ENCODE results near the gene BANF1. TPM values are rescaled to one million over a fixed set of nuclear protein-coding genes. Genes with fewer than 3 reads are reported as not detected.

The BANF1 gene
- total and polyA plus RNA-seq, 3 donors from 2014 or later = 105 to 193 (median 133) TPM

GRCh38 chr11:65972116-65972515 is 30.2 kb upstream of the BANF1 start:
- Histone ChIP-seq H3K4me3 (no peak overlapping the region), H3K27me3 (no peaks in the 10 kb centered on the region), H3K4me1 (peaks cover 20% of the 10 kb centered on the region), H3K27ac (no peak overlapping the region), H3K36me3 (ENCODE audit: low read depth, missing control alignments) (no peaks in the 10 kb centered on the region), H3K9me3 (no peaks in the 10 kb centered on the region)
- WGBS, 2 donors = 88 to 96% methylated on average over 8 of the region's 8 CpGs
- intact Hi-C loops (cut with DNase I; ENCODE audit: low total_unique reads) = no loop called here
- no peak for TF ChIP-seq CTCF (IDR thresholded peaks at IDR 0.05)
- TF ChIP-seq POLR2A (IDR thresholded peaks at IDR 0.05) = no peak
- DNase-seq = no peak

DNA sequence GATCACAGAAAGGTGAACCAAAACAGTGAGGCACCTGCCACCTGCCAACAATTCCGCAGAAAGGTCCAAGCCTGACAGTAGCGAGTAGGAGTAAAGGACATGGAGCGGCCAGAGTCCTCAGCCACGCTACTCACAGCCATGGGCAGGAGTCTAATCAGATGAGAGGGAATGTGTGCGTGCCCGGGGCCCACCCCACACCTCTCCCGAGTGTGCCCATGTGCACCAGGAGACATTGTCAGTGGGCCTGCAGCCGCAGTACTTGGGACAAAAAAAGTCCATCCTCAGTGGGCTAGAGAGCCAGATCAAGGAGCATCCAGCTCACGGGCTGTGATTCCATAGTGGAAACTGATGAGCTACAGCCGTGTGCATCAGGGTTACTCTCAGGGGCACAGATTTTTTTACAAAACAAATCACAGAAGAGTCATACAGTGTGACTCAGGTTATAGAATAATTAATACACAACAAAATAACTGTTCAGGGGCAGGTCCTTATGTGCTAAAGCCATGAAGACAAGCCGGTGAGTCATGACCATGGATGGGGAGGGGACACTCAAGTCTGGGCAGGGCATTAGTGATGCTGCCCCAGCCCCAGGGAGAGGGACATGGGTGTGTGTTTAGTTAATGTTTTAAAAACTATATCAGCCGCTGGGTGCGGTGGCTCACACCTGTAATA is 28.7 kb upstream of the BANF1 start:
- Histone ChIP-seq H3K4me3 (no peak overlapping the region), H3K36me3 (ENCODE audit: low read depth, missing control alignments) (no peaks in the 10 kb centered on the region), H3K27ac (no peak overlapping the region), H3K27me3 (no peaks in the 10 kb centered on the region), H3K4me1 (peaks cover 19% of the 10 kb centered on the region), H3K9me3 (no peaks in the 10 kb centered on the region)
- WGBS, 2 donors = 94 to 95% methylated on average over 12 to 13 of the region's 13 CpGs
- no peak for TF ChIP-seq CTCF (IDR thresholded peaks at IDR 0.05)
- no peak for TF ChIP-seq POLR2A (IDR thresholded peaks at IDR 0.05)
- DNase-seq = no peak
- intact Hi-C loops (cut with DNase I; ENCODE audit: low total_unique reads) = no loop called here

DNA sequence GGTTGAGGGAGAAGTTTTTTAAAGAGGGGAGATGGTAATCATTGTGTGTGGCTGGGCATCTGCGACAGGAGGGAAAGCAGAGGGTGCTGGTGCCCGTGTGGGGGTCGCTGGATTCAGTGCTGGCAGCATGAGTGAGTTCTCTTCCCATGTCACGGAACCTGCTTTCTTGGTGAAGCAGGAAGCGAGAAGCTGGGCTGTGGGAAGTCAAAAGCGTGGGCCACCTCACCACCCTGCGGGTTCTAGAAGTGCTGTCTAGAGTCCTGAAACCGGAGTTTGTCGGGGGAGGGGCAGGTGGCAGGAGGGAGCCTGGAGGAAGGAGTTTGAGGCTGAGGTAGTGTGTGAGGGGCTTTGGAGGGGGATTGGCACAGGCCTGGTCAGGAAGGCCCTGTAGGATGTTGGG is 26.5 kb upstream of the BANF1 start:
- no peak overlapping the region for H3K4me3 ChIP-seq
- H3K36me3 ChIP-seq (ENCODE audit: low read depth, missing control alignments) = no peaks in the 10 kb centered on the region
- intact Hi-C loops (cut with DNase I; ENCODE audit: low total_unique reads) = no loop called here
- no peaks in the 10 kb centered on the region for H3K4me1 ChIP-seq
- no peak for DNase-seq
- H3K27me3 ChIP-seq = no peaks in the 10 kb centered on the region
- no peaks in the 10 kb centered on the region for H3K9me3 ChIP-seq
- TF ChIP-seq POLR2A (IDR thresholded peaks at IDR 0.05) (no peak), CTCF (IDR thresholded peaks at IDR 0.05) (no peak)
- 93 to 94% methylated on average over 9 of the region's 9 CpGs for WGBS, 2 donors
- no peak overlapping the region for H3K27ac ChIP-seq

DNA sequence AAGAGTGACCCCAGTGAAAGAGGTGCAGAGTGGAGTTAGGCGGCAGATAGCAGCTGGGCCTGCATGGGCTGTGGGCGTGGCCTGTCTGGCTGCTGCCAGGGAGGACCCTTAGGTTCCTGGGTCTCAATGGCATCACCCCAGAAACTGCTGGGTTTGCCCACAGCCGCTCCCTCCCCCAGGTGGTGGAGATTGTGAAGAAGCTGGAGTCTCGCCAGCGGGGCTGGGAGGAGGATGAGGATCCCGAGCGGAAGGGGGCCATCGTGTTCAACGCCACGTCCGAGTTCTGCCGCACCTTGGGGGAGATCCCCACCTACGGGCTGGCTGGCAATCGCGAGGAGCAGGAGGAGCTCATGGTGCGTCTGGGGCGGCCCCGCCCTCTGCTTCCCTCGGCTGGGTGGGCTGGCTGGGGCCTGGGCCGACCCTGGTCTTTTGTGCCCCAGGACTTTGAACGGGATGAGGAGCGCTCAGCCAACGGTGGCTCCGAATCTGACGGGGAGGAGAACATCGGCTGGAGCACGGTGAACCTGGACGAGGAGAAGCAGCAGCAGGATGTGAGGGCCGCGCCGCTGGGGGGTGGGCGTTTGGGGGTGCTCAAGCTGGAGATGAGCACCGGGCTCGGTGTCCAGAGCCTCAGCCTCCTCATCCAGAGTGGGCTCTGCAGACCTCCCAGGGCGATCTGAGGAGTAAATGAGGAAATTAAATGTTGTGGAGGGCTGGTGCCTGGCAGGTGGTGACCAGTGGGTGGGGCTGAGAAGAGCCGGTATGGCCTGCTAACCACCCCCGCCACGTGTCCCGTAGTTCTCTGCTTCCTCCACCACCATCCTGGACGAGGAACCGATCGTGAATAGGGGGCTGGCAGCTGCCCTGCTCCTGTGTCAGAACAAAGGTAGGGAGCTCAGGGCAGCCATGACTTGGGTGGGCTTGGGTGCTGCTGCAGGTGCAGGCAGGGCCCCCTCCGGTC is 25.8 kb upstream of the BANF1 start:
- Histone ChIP-seq H3K27me3 (no peaks in the 10 kb centered on the region), H3K4me3 (no peak overlapping the region), H3K27ac (no peak overlapping the region), H3K4me1 (no peaks in the 10 kb centered on the region), H3K36me3 (ENCODE audit: low read depth, missing control alignments) (no peaks in the 10 kb centered on the region), H3K9me3 (no peaks in the 10 kb centered on the region)
- TF ChIP-seq POLR2A (IDR thresholded peaks at IDR 0.05) (no peak), CTCF (IDR thresholded peaks at IDR 0.05) (no peak)
- intact Hi-C loops (cut with DNase I; ENCODE audit: low total_unique reads) = no loop called here
- 81 to 83% methylated on average over 19 to 43 of the region's 43 CpGs for WGBS, 2 donors
- no peak for DNase-seq
